Stimulated activated CD4-positive, alpha-beta T cell treated with anti-CD3 and anti-CD28 coated beads, Interleukin-2, amount 100 ng/mL, for 4 hours (primary cell): ENCODE measurements around the gene CTU2.
"Not testable (repeated sequence)": the region's sequence is repeated elsewhere in the genome, so short reads cannot be mapped to it uniquely, and the experiment has no call there.

Source experiments
- DNase-seq: peaks from one replicate; pipeline ENCODE4 v3.0.0-alpha.2; 2020; ENCODE audit warnings: low read depth

CTU2 gene

GRCh38 chr16:88706229-88706964, at the start of gene CTU2, which contains the start of gene RNF166:
Gene CTU2, plus strand, starts transcription at chr16:88706503. Its CDS starts 28 bp downstream, at chr16:88706531.
Gene RNF166, minus strand, starts transcription at chr16:88706408. Its CDS starts 83 bp downstream, at chr16:88706325.
- DNase-seq, result peak; percentile 92

- no peak for DNase-seq
Observed at GRCh38 chr16:88657371-88657770, 48.9 kb upstream of the CTU2 start.

DNA sequence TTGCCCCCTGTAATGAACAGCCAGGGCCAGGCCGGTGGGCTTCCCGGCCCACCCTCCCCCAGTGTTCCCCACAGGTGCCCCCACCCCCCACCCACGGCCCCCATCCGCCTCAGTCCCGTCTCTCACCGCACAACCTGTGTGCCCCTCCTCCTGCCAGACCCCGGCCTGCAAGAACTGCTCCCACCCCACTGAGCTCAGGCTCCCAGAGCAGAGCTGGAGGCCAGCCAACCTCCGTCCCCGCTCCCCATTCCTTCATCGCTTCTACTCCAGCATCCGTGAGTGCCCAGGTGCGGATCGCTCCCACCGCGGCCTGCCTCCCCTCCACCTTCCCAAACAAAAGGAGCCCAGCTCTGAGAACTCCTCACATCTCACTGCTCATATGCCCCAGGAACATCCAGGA, 47.6 kb upstream of the CTU2 start:
- DNase-seq, result no peak

GRCh38 chr16:88659160-88659559, 47.1 kb upstream of the CTU2 start:
- no peak for DNase-seq

- no peak for DNase-seq
Observed at GRCh38 chr16:88661468-88661867, 44.8 kb upstream of the CTU2 start.

- DNase-seq, result no peak
Observed at GRCh38 chr16:88662222-88662842, 44.0 kb upstream of the CTU2 start.

- peak; percentile 95 for DNase-seq
Observed at GRCh38 chr16:88662843-88663606, 43.3 kb upstream of the CTU2 start, which contains the start of gene MVD. Gene MVD, minus strand, starts transcription at chr16:88663091. Its CDS starts 11 bp downstream, at chr16:88663080.

DNA sequence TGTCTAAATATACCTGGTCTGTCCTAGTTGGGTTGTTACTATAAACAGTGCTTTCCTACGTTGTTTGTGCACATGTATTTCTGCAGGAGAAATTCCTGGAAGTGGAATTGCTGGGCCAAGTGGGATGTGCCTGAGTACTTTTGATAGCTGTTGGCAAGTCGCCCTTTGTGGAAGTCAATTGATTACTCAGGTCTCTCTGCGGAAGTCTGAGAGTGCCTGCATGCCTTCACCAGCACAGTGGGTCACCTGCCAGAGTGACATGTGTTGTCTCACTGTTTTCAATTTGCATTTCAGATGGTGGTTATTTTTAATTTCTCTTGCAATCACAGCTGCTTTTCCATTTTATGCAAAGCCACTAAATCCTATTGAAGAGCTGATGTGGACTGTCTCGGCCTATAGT, 41.2 kb upstream of the CTU2 start:
- DNase-seq, result no peak

GRCh38 chr16:88665570-88665969, 40.7 kb upstream of the CTU2 start:
- no peak for DNase-seq

- DNase-seq, result no peak
Observed at GRCh38 chr16:88667461-88667860, 38.8 kb upstream of the CTU2 start.

GRCh38 chr16:88669493-88669892, 36.8 kb upstream of the CTU2 start:
- not testable (repeated sequence) for DNase-seq

DNA sequence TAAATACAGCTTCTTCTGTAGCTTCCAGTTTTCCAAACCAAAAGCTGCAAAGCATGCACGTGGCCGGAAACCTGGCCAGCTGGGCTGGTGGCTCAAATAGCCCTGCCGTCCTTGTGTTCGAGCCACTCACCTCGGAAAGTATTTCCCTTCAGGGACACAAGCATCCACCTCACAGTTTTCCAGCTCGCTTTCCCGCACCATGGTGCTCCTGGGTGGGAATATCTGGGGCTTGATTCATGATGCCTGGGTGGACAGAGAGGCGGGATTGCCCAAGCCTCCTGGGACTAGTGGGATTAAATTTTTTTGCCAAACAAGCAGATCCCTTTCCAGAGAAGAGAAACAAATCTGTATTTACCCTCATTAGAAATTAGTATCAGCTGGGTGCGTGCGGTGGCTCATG, 36.3 kb upstream of the CTU2 start:
- DNase-seq, result no peak

DNA sequence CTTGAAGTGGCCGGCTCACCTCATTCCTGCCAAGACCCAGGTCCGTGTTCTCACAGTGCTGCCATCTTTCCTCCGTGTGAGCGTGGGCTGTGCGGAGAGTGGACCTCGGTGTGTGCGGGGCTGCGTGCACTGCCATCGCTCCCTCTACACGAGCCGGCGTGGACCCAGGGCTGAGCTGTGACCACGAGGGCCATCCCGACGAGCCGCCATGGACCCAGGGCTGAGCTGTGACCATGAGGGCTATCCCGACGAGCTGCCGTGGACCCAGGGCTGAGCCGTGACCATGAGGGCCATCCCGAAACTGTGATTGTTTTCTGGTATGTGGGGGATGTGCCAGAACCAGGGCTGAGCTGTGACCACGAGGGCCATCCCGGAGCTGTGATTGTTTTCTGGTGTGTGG, 34.5 kb upstream of the CTU2 start:
- no peak for DNase-seq

- DNase-seq, result no peak
Observed at GRCh38 chr16:88672776-88673175, 33.5 kb upstream of the CTU2 start.

DNA sequence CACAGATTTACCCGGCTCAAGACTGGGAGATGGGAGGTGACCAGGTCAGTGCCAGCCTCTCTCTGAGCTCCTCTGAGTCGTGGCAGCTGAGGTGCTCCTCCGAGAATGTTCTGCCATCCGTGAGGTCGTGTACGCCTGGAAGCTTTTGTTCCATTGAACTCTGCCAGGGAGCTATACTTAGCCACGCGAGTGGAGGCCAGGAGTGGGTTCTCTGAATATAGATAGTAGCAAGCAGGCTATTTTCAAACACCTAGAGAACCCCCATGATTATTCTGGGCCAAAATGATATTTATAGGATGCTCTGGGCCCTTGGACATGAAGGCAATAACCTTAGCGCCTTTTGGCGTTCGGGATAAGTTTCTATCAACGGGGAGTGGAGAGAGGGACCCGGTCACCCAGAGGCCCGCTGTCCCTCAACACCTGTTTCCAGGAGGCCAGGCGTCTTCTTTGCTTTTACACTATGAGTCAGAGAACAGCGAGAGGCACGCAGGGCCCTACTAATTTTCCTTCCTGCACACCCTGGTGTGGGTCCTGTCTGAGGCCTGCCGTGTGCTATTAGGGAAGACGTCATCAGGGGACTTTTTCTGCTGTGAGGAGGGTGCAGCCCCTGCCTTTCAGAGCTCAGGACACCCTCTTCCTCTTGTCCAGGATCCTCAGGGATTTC, 32.5 kb upstream of the CTU2 start:
- no peak for DNase-seq

DNA sequence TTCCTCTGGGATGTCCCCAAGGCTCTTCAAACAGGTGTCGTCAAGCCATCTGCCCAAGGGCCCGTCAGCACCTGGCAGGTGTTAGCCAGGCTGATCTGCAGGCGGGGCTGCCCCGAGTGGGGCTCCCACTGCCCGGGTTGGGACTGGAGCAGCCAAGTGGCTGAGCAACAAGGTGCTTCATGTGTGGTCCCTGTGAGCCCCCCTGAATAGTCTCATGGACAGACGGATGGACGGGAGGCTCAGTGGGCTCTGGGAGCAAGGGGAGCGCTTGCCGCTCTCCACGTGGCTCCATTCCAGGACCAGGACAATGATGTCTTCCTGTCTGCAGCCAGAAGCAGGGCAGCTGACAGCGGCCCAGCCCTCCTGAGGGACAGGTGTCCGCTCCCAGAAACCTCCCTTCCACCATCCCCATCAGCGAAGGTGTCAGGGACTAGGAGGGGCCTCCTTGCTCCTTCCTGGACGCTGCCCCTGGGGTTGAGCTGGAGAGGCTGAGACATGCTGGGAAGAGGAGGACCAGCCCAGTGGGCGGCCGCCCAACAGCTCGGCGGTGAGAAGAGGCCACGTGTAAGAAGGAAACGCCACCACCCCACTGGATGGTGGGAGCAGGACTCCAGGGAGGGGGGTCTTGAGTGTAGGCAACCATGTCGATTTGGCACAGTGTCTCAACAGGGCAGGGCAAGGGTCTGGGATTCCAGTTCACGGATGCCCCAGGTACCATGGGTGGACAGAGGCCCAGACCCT, 29.6 kb upstream of the CTU2 start:
- DNase-seq, result no peak

- DNase-seq, result no peak
Observed at GRCh38 chr16:88677721-88678120, 28.6 kb upstream of the CTU2 start.

DNA sequence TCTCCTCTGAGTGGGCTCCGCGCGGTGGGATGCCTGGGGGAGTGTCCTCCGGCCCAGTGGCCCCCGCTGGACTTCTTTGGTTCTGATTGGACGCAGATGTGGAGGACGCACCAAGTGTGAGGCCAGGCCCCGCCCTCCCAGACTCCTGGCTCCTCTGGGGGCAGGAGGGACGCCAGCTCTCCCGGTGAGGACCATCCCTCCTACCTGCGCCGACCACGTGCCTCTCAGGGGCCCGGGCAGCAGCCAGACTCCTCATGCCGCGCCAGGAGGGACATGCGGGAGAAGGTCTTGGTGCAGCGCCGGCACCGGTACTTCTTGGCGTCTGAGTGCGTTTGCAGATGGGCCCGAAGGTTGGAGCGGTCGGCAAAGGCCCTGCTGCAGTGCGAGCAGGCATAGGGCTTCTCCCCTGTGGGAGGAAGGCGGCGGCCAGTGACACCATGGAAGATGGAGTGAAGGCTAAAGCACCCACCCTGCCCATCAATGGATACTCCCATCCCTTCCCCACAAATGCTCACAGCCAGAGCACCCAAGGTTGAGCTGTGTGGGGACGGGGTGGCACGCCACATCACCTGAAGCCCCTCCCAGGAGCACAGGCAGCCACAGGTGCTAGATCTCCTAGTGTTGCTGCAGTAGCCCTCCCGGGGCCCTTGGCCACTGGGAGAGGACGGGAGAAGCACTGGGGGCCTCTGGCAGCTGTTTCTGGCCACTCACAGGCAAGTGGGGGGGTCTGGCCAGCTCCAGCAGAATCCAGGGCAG, 27.9 kb upstream of the CTU2 start:
- no peak for DNase-seq

GRCh38 chr16:88680554-88681083, 25.7 kb upstream of the CTU2 start:
- DNase-seq, result no peak

- DNase-seq, result no peak
Observed at GRCh38 chr16:88681084-88681680, 25.1 kb upstream of the CTU2 start.
